Stimulated activated CD8-positive, alpha-beta memory T cell treated with anti-CD3 and anti-CD28 coated beads, Interleukin-12 subunit alpha, Interleukin-12 subunit beta, amount 100 ng/mL, for 1 hour (primary cell): ENCODE data around the gene MAF.

Experiments used
- DNase-seq: peaks from one replicate; pipeline ENCODE4 v3.0.0-alpha.2; 2020; ENCODE audit warnings: low read depth

Gene MAF

DNA sequence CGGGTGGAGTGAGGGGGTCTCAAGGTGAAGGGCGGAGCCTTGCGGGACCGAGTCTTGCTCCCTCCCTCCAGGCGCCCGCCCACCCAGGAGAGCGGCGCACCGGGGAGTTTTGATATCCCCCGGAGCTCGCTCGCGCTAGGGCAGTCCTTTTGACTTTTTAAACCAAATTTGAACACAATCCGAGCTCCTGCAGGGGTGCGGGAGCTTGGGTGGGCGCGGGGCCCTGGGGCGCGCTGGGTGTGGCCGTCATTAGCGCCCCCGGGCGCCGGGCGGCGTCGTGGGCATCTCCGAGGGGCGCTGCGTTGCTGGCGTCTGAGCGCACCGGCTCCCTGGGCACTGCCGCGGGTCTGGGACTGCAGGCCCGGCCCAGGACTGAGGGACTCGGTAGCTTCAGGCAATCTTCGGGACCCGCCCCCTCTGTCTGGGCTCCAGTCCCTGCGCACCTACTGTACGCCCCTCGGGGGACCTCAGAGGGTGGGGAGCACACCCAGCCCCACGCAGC, 10.9 kb downstream of the MAF start:
- DNase-seq: no peak

DNA sequence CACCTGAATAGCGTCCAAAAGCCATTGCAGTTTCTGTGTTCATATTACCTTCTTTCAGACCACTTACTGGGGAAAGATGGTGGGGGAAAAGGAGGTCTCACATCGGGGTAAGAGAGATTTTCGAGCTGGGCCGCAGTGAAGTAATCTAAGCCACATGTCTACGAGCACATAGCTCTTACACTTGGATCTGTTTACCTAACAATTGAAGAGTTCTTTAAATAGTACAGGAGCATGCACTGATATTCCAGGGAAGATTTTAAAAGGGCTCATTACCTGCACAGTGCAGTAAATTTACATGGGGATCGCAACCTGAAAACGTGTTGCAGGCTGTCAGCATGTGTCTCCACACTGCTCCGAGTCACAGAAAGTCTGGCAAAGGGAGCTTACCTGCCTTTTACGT, 12.6 kb downstream of the MAF start:
- DNase-seq: no peak

DNA sequence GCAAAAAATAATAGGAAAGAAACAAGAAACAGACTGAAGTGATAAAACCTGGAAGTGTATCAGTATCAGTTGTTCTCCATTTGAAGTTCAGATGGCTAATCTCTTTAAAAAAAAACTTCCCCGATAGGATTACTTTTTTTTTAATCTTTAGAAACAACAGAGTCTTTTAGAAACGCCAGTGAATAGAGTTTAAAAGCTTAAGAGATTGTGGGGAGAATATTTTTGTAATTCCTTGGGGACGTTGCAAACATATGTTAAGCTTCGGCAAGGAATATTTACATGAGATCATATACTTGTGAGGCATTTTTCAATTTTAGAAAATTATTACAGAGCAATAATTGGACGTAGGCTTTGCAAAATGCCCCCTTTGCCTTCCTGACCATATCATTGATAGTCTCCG, 13.2 kb downstream of the MAF start:
- no peak for DNase-seq

DNA sequence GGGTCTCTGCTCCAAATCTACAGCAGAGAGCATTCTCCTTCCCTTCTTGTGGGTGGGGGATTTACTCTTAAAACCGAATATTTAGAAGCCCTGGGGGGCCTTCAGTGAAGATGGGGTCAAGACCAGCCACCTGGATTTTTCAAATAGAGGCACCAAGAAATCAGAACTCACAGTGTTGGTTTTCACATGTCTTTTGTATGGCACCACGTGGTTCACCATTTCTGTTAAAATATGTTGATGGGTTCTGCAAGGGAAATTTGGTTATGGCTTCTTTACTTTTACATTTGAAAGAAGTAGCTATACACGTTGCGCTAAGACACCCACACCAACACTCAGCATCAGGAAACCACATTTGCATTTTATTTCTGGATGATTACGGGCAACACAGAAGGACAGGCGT, 17.7 kb downstream of the MAF start:
- no peak for DNase-seq

DNA sequence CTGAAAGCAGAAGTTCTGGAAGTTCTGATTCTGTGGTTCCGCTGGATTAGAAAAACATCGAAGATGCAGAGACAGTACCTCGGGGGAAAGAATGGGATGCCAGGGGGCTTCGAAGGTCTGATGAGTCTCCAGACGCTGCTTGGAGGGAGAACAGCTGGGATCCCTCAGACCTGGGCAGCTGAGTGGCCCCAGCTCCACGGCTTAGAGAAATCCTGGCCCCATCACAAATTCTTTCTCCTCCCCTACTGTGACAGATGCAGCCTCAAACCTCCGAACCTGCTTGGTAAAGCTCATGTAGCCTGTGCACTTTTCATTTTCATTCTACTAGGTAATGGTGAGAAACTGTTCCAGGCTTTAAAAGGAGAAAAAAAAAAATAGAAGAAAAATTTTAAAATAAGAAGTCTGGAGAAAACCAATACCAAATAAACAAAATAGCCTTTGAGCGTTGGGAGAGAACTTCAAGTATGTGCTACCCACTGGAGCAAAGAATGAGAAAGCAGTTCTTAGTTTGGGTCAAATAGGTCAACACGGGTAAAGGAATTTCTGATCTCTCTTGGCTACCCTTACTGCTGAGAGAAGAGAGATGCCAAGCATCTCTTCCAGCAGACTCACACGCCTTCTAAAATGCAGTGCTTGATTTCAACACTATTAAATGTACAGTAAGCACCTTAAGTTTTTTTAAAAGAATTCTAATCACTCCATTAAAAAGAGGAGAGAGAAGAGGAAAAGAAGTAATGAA, 19.9 kb downstream of the MAF start:
- no peak for DNase-seq

DNA sequence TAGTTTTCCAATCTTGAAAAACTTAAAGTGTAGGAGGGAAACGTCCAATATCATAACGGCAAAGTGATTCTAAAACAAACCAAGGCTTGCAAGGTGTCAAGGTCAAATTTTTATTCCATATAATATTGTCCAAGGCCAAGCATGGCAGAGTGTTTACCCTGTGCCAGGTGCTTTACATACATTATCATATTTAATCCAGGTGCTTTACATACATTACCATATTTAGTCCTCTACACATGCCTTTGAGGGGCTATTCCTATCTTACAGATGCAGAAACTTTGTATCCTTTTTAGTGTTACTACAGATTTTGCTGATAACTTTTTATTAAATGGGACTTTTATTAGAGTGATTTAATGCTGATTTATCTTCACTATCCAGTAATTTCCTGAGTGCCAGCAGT, 23.9 kb downstream of the MAF start:
- DNase-seq: no peak

DNA sequence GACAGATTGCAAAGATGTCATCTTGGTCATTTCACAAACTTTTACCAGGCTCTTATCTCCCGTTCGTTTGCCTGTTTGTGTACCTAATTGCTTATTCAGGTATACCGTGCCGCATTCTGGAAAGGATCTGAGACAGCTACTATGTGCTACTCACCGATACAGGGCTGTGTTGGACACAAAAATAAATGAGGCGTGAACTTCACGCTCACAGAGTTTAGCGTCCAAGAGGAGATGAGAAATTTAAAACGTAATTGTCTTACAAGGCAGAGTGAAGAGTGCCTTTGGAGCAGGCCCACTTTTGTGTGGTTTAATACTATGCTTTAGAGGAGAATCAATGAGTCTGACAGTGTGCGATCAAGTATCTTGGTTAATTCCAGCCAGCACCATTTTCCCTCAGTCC, 26.7 kb downstream of the MAF start:
- no peak for DNase-seq

DNA sequence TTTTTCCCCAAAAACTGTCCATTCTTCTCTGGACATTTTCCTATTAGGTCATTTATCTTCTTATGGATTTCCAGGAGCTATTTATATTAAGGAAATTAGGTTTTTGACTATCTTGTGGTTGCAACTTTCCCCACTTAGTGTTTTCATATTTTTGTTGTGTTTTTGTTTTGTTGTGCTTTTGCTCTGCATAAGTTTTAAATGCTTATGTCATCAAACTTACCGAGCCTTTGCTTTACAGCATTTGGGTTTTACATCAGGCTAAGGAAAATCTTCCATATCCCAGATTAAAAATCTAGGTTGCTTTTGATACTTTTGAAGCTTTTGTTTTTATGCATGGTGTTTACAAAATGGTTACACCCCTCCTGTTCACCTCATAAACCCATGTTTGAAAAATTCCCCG, 27.5 kb downstream of the MAF start:
- no peak for DNase-seq

DNA sequence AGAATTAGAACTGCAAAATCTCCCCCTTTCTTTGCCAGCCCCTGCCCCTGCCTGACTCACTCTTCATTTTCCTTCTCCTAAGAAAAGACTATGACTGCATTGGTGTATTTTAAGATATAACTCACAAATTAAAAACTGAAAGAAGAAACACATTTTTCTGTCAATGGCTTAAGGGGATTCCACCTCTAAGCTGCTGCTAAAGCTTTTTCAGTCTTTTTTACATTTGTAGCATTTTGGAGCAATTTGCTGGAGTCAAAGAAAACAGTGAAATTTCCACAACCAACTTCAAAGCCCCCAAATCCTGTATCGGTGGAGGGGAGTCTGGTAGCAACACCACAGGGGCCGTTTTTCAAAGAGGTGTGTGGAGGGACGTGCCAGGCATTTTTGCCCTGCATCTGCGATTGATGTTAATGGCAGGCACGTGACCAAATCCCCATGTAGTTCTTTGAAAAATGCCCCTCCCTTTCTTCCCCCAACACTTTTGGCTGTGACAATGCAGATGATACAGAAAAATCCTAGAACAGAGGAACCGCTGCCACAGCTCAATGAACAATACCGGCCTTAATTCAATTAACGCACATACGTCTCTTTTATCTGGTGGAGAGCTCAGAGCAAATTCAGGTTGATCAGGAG, 28.5 kb downstream of the MAF start:
- DNase-seq: no peak

DNA sequence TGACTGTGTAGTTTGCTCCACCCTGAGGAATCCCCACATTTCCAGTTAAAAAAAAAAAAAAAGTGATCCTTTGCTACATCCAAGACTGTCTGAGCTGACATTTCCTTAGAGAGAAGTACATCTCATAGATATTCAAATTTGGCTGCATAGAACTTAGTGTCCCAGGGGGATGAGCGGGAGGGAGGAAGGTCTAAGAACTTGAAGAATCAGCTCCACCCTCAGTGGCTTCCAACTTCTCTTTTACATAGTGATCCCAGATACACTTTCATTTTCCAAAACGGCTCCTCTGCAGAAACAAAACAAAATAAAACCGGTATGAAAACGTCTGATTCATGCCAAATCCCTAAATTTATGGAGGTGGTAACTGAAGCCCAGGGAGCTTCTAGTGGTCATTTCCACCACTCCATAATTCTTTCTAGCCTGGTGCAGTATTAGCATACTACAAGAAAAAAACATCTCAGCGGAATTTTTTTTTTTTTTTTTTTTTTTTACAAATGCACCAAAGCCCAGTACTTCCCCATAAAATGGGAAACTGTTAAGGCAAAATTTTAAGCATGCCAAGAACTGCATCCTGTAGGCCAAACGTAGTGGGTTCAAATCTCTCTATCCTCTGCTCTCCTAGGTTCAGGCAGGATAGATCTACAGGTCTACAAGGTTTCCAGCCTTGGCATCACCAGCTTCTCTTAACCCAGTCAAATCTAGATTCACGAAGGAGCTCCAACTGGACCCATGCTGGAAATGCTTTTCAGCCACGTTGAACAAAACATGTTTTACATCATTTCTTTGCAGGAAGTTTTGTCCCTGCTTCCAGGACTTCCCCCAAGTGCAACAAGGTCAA, 29.3 kb downstream of the MAF start:
- no peak for DNase-seq

DNA sequence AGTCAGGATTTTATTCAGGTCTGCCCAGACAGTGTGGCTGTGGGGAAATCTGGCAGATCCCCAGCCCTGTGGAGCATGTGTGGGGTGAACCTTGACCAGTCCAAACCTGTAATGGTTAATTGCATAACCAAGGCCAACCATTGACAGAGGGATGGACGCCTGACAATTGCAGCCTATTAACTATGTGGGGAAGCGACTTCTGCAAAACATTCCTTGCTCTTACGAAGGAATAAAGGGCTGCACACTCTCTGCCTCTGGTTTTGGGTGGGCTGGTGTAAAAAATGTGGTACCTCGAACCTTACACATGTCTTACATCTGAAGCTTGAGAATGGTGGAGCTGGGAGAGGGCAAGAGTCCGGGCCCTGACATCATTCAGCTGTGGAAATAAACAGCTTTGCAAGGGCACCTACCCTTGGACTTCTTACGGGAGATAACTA, 35.8 kb downstream of the MAF start:
- no peak for DNase-seq

DNA sequence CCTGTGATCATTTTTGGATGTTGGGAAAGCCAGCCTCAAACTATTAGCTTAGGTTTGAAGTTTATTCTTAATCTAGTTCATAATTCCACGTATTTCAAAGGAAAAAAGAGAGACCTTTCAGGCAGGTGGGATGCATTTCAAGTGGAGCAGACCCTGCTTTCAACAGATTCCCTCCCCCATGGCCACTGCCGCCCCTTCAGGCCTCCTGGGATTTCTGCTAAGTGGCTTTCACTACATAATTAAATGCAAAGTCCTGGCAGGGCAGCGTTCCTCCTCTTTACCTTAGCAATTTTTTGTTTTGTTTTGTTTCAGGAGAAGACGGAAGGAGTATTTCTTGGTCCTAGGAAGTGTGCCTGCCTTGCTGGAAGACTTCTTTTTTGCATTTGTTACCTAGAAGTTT, 36.6 kb downstream of the MAF start:
- DNase-seq: no peak

DNA sequence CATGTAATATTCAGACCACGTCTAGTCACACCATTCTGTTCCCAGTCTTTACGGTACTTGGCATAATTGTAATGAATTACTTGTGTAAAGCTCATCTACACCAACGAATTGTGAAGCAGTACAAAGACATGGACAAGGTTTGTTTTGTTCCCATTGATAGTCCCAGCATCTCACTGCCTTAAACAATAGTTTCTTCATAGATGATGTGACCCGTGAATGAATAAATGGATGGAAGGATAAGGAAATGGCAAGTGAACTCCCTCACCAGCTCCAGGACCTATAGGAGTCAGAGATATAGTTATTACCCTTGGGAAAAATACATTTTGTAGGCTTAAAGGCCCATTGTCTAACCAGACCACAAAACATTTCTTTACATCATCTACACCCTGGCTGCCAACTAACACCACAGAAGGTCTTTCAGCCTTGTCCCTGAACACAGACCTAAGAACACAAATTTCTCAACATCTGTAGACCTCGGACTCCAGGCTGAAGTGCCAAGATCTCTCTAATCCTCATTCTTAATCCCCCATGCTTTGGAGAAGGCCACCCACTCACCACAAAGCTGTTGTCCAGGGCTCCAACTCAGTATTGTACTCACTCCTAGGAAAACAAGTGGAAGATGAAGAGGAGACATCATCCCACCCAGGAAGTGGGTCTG, 38.2 kb downstream of the MAF start:
- DNase-seq: no peak

DNA sequence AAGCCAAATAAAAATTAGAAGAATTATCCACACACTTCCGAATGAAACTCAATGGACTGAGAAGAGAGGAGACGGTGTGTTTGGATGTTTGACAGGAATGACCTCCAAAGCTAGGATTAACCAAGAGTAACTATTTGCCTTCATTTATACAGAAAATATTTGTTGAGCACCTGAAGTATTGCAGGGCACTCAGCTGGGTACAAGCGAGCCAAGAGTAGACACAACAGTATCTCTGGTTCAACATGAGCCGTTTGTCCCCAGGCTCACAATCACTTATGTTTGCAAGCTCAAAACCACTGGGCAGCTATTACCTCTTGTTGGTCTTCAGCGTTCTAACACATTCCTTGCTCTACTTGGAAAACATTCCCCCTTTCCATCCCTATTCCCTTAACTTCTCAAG, 38.8 kb downstream of the MAF start:
- DNase-seq: no peak

DNA sequence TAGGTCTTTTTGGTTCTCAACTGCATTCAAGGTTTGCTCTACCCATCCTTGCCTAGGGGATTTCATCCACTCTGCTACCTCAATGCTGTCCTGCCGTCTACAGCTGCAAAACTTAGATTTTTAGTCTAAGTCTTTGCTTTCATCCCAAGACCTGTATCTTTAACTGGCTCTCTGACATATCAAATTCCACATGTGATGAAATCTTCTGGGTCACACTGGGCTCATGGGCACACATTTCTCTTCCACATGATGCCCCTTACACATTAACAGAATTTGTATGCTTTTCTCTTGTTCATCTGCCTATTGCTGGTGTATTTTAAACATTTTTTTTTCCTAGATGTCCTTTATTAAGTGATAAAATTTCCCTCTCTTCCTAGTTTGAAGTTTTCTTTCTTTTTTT, 39.6 kb downstream of the MAF start:
- DNase-seq: no peak

DNA sequence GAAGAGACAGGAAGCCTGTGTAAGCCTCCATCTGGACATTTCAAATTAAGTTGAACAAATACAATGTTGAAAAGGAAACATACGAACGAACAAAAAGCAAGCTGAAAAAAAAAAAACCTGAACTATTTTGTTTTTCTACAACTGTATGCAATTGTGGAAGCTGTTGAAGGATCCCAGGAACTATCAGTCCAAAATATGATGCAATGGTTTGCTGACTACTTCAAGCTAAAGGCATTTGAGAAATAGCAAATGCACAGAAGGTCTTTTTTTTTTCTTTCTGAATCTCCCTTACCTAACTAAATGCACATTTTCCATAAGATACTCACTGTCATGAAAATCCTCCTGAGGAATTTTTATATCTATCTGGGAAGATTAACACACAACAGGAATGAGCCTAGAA, 40.2 kb downstream of the MAF start:
- DNase-seq: no peak

DNA sequence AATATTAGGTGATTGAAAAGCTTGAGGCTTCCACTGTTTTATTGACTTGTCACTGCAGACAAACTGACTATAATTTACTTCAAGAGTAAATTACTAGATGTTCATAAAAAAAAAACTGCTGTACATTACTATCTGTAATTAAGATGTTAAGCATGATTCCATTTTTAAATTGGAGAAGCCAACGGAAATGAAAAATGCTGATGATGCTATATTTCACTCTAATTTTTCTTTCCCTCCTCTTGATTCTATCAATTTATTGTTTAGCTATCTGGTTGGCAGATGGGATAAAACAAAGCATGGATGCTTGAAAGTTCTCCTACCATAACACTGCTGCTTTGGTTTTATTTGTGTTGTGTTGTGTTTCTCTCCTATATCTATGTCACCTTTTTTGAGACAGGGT, 41.0 kb downstream of the MAF start:
- DNase-seq: no peak

DNA sequence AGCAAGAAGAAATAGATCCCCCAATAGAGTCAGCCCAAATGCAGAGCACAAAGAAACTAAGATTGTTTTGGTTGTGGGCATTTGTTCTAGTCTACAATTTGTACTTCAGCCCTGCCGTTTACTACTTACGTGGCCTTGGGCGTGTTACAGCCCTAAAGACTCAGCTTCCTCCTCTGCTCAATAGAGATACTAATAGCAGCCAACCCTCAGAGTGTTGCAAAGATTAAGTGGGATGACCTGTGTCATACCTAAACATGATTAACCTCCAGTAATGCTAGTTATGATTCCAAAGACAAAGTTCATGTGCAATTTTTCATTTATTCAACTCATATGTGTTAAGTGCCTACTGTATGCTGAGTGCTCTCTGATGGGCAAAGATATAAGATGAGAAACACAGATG, 43.1 kb downstream of the MAF start:
- no peak for DNase-seq

DNA sequence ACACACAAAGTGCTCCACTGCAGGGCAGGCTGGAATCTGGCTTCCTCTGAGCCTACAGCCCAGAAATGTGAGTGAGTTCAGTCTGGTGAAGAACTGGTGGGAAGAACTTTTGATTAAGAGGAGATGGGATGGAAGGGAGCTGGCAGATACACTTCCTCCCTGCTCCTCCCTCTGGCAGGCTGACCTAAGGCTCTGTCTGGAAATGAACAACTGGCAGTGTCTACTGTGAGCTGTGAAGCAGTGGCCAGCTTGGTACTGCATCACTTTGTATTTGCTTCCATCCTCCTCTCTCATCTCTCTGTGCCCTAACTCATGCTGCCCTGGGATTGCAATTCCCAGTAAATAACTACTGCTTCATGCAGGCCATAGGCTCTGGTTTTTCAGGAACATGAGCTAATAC, 45.6 kb downstream of the MAF start:
- DNase-seq: no peak

DNA sequence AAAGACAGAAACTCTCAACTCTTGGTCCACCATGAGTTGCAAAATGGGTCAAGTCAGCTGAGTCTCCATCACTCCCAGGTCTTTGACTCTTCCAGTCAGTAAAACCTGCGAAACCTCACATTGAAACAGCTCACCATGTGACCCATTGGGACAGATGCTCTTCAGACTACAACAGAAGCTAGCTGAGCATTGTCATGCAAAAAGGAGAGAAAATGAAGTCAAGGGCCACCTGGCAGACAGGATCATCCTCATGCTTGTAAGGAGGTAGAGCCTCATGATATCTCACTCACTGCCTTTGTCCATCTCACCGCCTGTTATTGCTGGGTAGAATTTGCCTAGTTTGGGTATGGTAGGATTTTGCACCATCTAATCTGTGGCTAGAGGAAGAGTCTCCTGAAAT, 50.2 kb downstream of the MAF start:
- no peak for DNase-seq

DNA sequence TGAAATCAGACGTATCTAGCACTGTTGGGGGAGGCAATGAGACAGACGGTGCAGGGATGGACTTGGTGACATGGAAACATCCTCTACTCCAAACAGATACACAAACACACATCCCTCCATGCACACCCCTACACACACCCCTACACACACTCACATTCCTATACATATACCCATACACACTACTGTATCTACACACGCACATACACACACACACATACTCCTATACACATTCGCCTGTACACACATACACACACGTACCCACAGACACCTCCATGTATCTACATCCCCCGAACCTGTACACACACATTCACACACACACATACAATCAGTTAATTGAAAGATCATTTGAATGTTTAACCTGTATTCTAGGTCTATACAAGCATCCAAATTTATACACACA, 53.5 kb downstream of the MAF start:
- no peak for DNase-seq
